ENCODE measurements around the gene CHMP3. TPM values are rescaled to one million over a fixed set of nuclear protein-coding genes. Genes with fewer than 3 reads are reported as not detected.

CHMP3 gene
- polyA plus RNA-seq, 1 donor from 2014 or later: 31.8 TPM

DNA sequence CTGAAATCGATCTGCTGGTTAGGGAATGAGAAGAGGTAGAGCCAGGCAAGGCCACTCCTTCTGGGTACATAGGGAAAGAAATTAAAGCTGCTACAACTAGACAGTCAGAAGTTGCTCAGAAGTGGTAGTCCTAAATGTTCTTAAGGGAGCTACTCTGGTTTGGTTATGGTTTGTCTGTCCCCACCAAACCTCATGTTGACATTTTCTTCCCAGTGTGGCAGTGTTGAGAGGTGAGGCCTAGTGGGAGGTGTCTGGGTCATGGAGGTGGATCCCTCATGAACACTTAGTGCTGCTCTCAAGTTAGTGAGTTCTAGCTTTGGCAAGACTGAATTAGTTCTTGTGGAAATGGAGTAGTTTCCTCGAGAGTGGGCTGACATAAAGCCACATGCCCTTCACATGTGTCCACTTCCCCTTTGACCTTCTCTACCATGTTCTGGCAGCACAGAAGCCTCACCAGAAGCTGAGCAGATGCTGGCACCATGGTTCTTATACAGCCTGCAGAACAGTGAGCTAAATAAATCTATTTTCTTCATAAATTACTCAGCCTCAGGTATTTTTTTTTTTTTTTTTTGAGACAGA, 45.7 kb upstream of the CHMP3 start:
- TF ChIP-seq, protein P1, sequence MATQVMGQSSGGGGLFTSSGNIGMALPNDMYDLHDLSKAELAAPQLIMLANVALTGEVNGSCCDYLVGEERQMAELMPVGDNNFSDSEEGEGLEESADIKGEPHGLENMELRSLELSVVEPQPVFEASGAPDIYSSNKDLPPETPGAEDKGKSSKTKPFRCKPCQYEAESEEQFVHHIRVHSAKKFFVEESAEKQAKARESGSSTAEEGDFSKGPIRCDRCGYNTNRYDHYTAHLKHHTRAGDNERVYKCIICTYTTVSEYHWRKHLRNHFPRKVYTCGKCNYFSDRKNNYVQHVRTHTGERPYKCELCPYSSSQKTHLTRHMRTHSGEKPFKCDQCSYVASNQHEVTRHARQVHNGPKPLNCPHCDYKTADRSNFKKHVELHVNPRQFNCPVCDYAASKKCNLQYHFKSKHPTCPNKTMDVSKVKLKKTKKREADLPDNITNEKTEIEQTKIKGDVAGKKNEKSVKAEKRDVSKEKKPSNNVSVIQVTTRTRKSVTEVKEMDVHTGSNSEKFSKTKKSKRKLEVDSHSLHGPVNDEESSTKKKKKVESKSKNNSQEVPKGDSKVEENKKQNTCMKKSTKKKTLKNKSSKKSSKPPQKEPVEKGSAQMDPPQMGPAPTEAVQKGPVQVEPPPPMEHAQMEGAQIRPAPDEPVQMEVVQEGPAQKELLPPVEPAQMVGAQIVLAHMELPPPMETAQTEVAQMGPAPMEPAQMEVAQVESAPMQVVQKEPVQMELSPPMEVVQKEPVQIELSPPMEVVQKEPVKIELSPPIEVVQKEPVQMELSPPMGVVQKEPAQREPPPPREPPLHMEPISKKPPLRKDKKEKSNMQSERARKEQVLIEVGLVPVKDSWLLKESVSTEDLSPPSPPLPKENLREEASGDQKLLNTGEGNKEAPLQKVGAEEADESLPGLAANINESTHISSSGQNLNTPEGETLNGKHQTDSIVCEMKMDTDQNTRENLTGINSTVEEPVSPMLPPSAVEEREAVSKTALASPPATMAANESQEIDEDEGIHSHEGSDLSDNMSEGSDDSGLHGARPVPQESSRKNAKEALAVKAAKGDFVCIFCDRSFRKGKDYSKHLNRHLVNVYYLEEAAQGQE (IDR thresholded peaks at IDR 0.05; ENCODE audit: borderline replicate concordance): no peak
- TF ChIP-seq SMC3 (conservative IDR thresholded peaks at IDR 0.05; ENCODE audit: poor library complexity) (no peak), MXI1 (conservative IDR thresholded peaks at IDR 0.05; ENCODE audit: poor library complexity, severe bottlenecking) (no peak), TAF1 (IDR thresholded peaks at IDR 0.05; ENCODE audit: low read depth) (no peak), POLR2AphosphoS5 (IDR thresholded peaks at IDR 0.05) (no peak)
- Histone ChIP-seq H3K79me2 (replicated peaks; ENCODE audit: insufficient read depth, low read length) (no peaks in the 10 kb centered on the region), H3K36me3 (ENCODE audit: insufficient read depth, low read length) (peaks cover 9% of the 10 kb centered on the region), H3K4me2 (ENCODE audit: low read length) (no peak overlapping the region), H3K9me2 (ENCODE audit: insufficient read depth, low read length) (no peaks in the 10 kb centered on the region), H3K4me3 (ENCODE audit: low read length) (no peak overlapping the region), H2AFZ (ENCODE audit: low read depth, low read length) (no peak overlapping the region), H3K27ac (ENCODE audit: low read length) (no peak overlapping the region), H3K27me3 (ENCODE audit: insufficient read depth, low read depth, low read length) (no peaks in the 10 kb centered on the region), H3F3A (ENCODE audit: insufficient read depth, low read length, poor library complexity, severe bottlenecking) (no peaks in the 10 kb centered on the region), H3K9ac (ENCODE audit: low read length) (no peak overlapping the region), H4K20me1 (ENCODE audit: insufficient read depth) (no peaks in the 10 kb centered on the region), H3K9me3 (ENCODE audit: low read length) (no peaks in the 10 kb centered on the region)

DNA sequence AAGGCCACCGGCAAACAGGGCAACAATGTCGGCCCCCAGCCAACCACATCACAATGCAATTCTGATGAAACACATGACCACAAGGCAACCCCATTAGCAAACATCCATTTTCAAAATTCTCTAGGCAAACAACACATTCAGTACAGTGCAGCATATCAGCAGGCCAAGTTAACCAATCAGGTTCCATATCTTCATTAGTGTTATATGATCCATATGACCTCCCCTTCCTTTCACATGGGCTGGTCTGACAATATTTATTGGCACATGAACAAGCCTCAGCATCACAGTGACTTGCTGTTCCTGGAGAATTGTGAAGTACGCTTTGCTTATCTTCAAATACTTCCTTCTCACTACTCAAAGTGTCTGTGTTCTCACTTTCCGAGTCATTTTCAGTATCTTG, 40.7 kb upstream of the CHMP3 start:
- H3K4me2 ChIP-seq (ENCODE audit: low read length): no peak overlapping the region
- TF ChIP-seq SMC3 (conservative IDR thresholded peaks at IDR 0.05; ENCODE audit: poor library complexity) (no peak), TAF1 (IDR thresholded peaks at IDR 0.05; ENCODE audit: low read depth) (no peak), EZH2 (IDR thresholded peaks at IDR 0.05; ENCODE audit: borderline replicate concordance, insufficient read depth, low read length, poor library complexity, severe bottlenecking) (no peak), RAD21 (conservative IDR thresholded peaks at IDR 0.05) (no peak), POLR2AphosphoS5 (IDR thresholded peaks at IDR 0.05) (no peak), EP300 (conservative IDR thresholded peaks at IDR 0.05; ENCODE audit: poor library complexity, severe bottlenecking) (no peak), MXI1 (conservative IDR thresholded peaks at IDR 0.05; ENCODE audit: poor library complexity, severe bottlenecking) (no peak)
- TF ChIP-seq, protein P1 (IDR thresholded peaks at IDR 0.05; ENCODE audit: borderline replicate concordance): no peak
- TF ChIP-seq, protein P2, sequence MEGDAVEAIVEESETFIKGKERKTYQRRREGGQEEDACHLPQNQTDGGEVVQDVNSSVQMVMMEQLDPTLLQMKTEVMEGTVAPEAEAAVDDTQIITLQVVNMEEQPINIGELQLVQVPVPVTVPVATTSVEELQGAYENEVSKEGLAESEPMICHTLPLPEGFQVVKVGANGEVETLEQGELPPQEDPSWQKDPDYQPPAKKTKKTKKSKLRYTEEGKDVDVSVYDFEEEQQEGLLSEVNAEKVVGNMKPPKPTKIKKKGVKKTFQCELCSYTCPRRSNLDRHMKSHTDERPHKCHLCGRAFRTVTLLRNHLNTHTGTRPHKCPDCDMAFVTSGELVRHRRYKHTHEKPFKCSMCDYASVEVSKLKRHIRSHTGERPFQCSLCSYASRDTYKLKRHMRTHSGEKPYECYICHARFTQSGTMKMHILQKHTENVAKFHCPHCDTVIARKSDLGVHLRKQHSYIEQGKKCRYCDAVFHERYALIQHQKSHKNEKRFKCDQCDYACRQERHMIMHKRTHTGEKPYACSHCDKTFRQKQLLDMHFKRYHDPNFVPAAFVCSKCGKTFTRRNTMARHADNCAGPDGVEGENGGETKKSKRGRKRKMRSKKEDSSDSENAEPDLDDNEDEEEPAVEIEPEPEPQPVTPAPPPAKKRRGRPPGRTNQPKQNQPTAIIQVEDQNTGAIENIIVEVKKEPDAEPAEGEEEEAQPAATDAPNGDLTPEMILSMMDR (IDR thresholded peaks at IDR 0.05; ENCODE audit: poor library complexity, severe bottlenecking): no peak
- H3K79me2 ChIP-seq (replicated peaks; ENCODE audit: insufficient read depth, low read length): no peaks in the 10 kb centered on the region
- H3K36me3 ChIP-seq (ENCODE audit: insufficient read depth, low read length): no peaks in the 10 kb centered on the region
- no peaks in the 10 kb centered on the region for H4K20me1 ChIP-seq (ENCODE audit: insufficient read depth)
- no peaks in the 10 kb centered on the region for H3K9me3 ChIP-seq (ENCODE audit: low read length)
- H3K9ac ChIP-seq (ENCODE audit: low read length): no peak overlapping the region
- no peaks in the 10 kb centered on the region for H3F3A ChIP-seq (ENCODE audit: insufficient read depth, low read length, poor library complexity, severe bottlenecking)
- H3K9me2 ChIP-seq (ENCODE audit: insufficient read depth, low read length): no peaks in the 10 kb centered on the region
- no peak overlapping the region for H2AFZ ChIP-seq (ENCODE audit: low read depth, low read length)
- no peak overlapping the region for H3K4me3 ChIP-seq (ENCODE audit: low read length)
- no peak overlapping the region for H3K27ac ChIP-seq (ENCODE audit: low read length)
- no peaks in the 10 kb centered on the region for H3K27me3 ChIP-seq (ENCODE audit: insufficient read depth, low read depth, low read length)

Data from neural cell (in vitro differentiated cells).